HFFc6 (cell line): ENCODE data around the gene TMEM171. TPM values are rescaled to one million over a fixed set of nuclear protein-coding genes. Genes with fewer than 3 reads are reported as not detected.
A peak's percentile ranks its signal among the peaks of the same experiment; 100 is the strongest.

Source experiments
- DNase-seq: peaks from one replicate; pipeline ENCODE4 v3.0.0-alpha.2; 2018
- H3K27ac Mint-ChIP-seq: 2 replicates; pipeline ENCODE4 v1.8.0; 2020; ENCODE audit warnings: mild to moderate bottlenecking, mixed read lengths
- H3K27me3 Mint-ChIP-seq: 2 replicates; pipeline ENCODE4 v1.8.0; 2021; ENCODE audit warnings: mild to moderate bottlenecking, moderate library complexity, mixed read lengths; ENCODE audit not compliant: insufficient read depth
- H3K36me3 Mint-ChIP-seq: 2 replicates; pipeline ENCODE4 v1.8.0; 2021; ENCODE audit warnings: low read depth, mixed read lengths
- H3K4me1 Mint-ChIP-seq: 2 replicates; pipeline ENCODE4 v1.8.0; 2020; ENCODE audit warnings: low read depth, mixed read lengths
- H3K4me3 Mint-ChIP-seq: 2 replicates; pipeline ENCODE4 v1.8.0; 2020; ENCODE audit warnings: mild to moderate bottlenecking, moderate library complexity, mixed read lengths
- H3K9me3 Mint-ChIP-seq: 2 replicates; pipeline ENCODE4 v1.8.0; 2020; ENCODE audit warnings: mild to moderate bottlenecking, mixed read lengths
- CTCF ChIP-seq: fragments of 200-600 bp; sonication (generic); IDR thresholded peaks from 2 replicates; pipeline ENCODE4 v1.5.0; 2021; ENCODE audit warnings: antibody characterized with exemption, mild to moderate bottlenecking
- total RNA-seq, 6 experiments: library from RNA; stranded (reverse); fragmentation: NEBNext Ultra II Directional; extraction: Animal tissue kit (Norgen Biotek cat#: 25700); gene quantifications; 2 replicates in 1 of 6; 3 replicates in 5 of 6; pipeline ENCODE4 v1.2.3, GENCODE V29; 2021

Gene TMEM171
- total RNA-seq, 6 experiments from 2014 or later: 1.1 to 2.1 (median 1.4) TPM

GRCh38 chr5:73114044-73114688 lies 6.2 kb upstream of the TMEM171 start:
- Mint-ChIP-seq H3K27ac (no peak overlapping the region), H3K4me3 (no peak overlapping the region), H3K36me3 (no peaks in the 10 kb centered on the region), H3K27me3 (no peaks in the 10 kb centered on the region; the same call in none of the 2 replicates), H3K9me3 (no peaks in the 10 kb centered on the region), H3K4me1 (peaks cover 33% of the 10 kb centered on the region)
- no peak for DNase-seq
- no peak for TF ChIP-seq CTCF

GRCh38 chr5:73115399-73116051 lies 4.8 kb upstream of the TMEM171 start:
- H3K4me3 Mint-ChIP-seq: peak overlapping the region; percentile 71

GRCh38 chr5:73116506-73116905 lies 3.9 kb upstream of the TMEM171 start:
- Mint-ChIP-seq H3K27me3 (no peaks in the 10 kb centered on the region; the same call in none of the 2 replicates), H3K36me3 (no peaks in the 10 kb centered on the region), H3K4me1 (peaks cover 41% of the 10 kb centered on the region), H3K27ac (peak overlapping the region; percentile 89), H3K9me3 (no peaks in the 10 kb centered on the region), H3K4me3 (peak overlapping the region; percentile 71; the same call in 1 of the 2 replicates)
- no peak for DNase-seq
- TF ChIP-seq CTCF: no peak

More at GRCh38 chr5:73115399-73116051, 4.8 kb upstream of the TMEM171 start:
- peak; percentile 90 for DNase-seq
- TF ChIP-seq CTCF: no peak
- peaks cover 32% of the 10 kb centered on the region for H3K4me1 Mint-ChIP-seq
- no peaks in the 10 kb centered on the region for H3K36me3 Mint-ChIP-seq
- H3K9me3 Mint-ChIP-seq: no peaks in the 10 kb centered on the region
- H3K27me3 Mint-ChIP-seq: no peaks in the 10 kb centered on the region; the same call in none of the 2 replicates
- H3K27ac Mint-ChIP-seq: peak overlapping the region; percentile 89

- TF ChIP-seq CTCF: no peak
- H3K27ac Mint-ChIP-seq: no peak overlapping the region
- DNase-seq: no peak
- H3K9me3 Mint-ChIP-seq: no peaks in the 10 kb centered on the region
- H3K4me3 Mint-ChIP-seq: no peak overlapping the region
- H3K27me3 Mint-ChIP-seq: no peaks in the 10 kb centered on the region; the same call in none of the 2 replicates
- peaks cover 46% of the 10 kb centered on the region for H3K4me1 Mint-ChIP-seq
- H3K36me3 Mint-ChIP-seq: no peaks in the 10 kb centered on the region
Observed at GRCh38 chr5:73117088-73117740, 3.2 kb upstream of the TMEM171 start.

- Mint-ChIP-seq H3K4me3 (no peak overlapping the region), H3K36me3 (no peaks in the 10 kb centered on the region), H3K27me3 (no peaks in the 10 kb centered on the region; the same call in none of the 2 replicates), H3K4me1 (peaks cover 57% of the 10 kb centered on the region), H3K27ac (no peak overlapping the region), H3K9me3 (no peaks in the 10 kb centered on the region)
- no peak for TF ChIP-seq CTCF
- no peak for DNase-seq
Observed at GRCh38 chr5:73118391-73118973, 1.9 kb upstream of the TMEM171 start.
